HT1080 (cell line): ENCODE results near the gene VLDLR. TPM values are rescaled to one million over a fixed set of nuclear protein-coding genes. Genes with fewer than 3 reads are reported as not detected.

Experiments used
- DNase-seq: peaks from one replicate; pipeline ENCODE4 v3.0.0-alpha.2; 2015; ENCODE audit warnings: low read depth
- total RNA-seq: library from RNA; depleted of rRNA; stranded (reverse); fragments of >200 nt; shearing (Covaris generic); gene quantifications from 2 replicates; pipeline ENCODE4 v1.2.3, GENCODE V29; 2014

The VLDLR gene
- total RNA-seq, 1 experiment from 2014 or later: 6.3 TPM

DNA sequence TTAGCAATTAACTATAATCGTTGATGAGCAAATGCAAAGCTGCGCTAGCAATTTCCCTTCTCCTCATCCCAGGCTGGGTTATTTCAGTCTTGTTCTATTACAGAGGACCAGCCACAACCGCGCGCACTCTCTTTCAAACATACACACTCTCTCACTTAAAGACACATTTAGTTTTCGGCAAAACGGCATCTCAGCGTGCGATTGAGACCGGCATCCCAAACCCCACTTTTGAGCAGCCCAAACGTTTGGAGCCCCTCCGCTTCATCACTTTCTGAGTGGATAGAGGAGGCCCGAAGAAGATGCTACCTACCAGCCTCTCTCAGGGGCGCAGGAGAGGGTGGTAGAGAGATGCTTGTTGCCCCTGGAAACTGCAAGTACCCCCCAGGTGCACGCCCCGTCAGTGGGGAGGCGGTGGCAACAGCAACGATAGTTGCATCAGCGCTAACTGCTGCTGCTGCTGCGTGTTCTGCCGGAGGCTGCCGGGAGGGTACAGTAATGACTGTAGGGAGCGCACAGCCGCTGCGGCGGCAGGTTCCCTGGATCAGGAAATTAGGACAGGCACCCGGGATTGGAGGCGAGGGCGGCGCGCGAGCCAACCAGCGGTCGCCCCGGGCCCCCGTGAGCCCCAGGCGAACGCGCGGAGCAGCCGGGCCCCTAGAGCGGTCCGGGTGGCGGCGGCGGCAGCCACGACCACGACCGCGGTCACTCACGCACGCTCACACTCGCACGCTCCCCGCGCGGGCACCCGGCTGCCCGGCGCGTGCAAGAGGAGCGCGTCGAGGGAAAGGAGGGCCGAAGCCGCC, 467 bp upstream of the VLDLR start:
- DNase-seq: peak; percentile 84

DNA sequence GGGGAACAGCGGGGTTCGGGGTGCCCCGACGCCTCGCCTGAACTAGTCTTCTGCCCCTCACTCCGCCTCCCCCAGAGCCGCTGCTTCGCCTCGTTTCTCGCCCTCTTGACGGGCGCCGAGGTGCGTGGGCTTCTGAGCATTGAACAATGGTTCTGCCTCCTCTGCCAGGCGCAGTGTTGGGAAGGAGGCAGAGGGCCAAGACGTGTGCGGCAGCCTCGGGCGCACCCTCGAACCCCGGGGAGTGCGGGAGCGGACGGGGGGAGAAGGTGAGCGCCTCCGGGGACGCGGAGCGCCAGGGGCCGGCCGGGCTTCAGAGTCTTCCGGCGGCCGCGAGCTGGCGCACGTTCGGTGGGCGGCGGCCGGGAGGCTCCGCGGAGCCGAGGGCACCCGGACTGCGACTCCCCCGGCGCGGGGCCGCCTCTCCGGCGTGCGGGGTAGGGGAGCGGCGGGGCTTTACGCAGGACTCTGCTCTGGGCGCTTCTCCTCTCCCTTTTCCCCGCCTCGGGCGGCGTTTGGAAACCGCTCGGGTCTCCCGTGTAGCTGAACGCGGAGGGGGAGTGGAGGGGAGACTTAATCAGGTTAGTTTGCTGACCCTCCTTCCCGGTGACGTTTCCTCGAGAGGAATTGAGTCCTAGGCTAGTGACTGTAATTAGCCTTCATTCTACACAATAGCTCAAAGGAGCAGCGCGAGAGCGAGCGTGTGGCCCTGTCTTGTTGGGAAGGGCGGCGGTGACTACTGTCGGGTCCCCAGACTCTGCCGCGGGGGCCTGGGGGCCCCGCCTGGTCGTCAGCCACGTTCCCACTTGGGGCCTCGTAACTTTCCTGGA, 1.1 kb downstream of the VLDLR start:
- peak; percentile 3 for DNase-seq

DNA sequence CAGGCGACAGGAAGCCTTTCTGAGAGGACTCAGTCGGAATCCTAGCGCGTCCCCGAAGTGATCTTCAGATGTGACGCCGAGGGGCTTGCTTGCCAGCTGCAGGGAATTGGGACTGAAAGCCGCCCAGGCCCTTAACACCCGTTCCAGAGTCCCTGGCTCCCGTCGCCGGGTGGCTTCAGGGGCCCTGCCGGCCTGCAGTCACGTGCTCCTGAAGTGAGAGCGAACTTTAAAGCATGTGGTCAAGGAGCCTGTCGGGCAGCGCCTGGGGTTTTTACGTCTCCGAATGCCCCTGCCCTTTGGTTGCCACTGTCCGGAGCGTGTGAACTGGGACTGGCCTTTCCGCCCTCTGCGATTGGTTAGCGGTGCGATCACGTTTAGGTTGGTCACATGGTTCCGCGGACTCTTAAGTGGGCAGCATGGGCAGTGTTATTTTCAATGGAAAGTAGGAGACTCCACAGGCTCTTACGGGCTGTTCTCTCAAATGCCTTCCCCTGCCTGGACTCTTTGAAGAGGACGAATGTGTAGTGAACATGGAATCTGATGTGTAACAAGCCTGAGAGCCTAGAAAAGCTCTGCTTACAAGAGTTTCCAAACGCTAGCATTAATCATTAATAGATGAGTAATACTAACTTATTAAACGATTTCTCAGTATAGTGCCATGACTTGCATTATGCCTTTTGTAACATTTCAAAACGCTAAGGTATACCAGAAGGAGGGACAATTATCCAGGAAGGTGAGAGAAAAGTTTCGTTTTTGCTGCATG, 1.9 kb downstream of the VLDLR start:
- DNase-seq: no peak

DNA sequence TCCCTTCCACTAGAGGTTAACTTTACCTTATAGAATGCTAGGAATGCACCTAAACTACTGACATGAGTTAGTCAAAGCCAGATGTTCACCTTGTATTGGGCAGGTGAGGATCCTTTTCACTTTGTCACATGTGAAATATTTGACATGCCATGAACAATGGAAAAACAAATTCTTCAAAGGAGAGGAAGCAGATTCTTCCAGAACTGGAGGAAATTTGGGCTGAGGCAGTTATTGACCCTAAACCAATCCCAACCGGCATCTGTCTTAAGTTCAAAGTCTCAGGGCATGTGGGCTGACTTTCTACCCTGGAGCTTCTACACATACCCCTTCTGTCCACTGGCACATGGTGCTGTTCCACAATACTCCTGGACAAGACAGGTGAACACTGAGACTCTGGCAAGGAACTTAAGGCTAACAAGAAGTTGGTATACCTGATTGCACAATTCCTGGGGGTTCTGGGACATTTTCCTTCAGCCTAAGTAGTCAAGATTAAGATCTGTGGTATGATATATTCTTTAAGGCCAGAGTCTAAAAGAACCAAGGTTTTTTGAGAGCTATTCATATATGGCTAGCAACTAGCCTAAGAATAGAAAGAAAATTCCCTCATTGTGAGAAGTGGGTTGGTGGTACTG, 2.6 kb downstream of the VLDLR start:
- DNase-seq: no peak

DNA sequence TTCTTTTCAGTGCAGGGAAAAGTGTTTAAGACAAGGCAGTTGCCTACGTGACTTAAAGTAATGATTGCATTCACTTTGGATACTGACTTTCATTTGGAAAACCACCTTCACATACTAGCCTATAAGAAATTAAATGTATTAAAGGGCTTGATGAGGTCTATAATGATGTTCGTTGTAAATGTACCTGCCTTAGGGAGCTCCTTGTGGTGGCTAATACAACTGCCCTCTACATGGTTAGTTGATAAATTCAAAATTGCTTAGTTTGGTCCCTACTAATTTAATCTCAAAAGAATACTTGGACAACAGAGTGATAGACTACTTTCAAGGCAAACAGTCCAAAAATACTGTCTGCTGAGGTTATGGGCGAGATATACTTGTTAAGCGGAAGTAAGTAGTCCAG, 3.8 kb downstream of the VLDLR start:
- no peak for DNase-seq

DNA sequence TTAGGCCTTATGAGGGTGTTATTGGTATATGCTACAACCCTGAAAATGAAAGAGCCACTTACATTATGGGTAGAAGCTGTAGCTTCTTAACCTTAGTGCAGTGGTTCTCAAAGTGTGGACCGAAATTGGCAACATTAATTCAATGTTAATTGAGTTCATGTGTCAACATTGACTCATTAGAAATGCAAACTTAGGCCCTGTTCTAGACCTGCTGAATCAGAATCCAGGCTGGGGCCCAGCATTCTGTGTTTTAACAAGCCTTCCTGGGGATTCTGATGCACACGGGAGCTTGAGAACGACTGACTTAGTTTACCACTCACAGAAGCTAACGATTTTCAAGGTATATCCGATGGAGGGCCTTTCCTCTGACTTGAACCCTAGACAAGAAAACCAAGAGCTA, 7.3 kb downstream of the VLDLR start:
- no peak for DNase-seq

DNA sequence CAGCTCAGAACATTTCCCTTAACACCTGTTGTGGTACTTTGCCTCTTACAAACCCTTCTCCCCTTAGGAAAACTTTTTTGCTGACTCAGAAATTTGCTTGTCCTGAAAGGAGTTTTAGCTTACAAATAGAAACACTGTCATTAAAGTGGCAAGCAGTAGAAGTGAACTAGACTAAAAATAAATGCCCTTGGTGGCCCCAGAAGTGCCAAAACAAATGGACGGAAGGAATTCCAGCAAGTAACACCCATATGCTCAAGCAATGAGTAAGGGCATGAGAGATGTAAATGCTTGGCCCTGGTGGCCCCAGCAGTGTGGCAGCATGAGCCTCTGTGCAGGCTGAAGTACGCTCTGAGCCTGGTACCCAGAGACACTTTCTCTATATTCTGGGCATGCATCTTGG, 8.6 kb downstream of the VLDLR start:
- no peak for DNase-seq

DNA sequence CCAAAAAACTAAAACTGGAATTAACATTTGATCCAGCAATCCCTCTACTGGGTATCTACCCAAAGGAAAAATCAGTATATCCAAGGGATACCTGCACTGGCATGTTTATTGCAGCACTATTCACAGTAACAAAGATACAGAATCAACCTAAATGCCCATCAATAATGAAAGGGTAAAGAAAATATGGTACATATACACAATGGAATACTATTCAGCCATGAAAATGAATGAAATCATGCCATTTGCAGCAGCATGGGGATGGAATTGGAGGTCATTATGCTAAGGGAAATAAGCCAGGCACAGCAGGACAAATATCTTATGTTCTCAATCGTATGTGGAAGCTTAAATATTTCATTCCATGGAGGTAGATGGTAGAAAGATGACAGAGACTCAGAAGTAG, 9.7 kb downstream of the VLDLR start:
- no peak for DNase-seq

DNA sequence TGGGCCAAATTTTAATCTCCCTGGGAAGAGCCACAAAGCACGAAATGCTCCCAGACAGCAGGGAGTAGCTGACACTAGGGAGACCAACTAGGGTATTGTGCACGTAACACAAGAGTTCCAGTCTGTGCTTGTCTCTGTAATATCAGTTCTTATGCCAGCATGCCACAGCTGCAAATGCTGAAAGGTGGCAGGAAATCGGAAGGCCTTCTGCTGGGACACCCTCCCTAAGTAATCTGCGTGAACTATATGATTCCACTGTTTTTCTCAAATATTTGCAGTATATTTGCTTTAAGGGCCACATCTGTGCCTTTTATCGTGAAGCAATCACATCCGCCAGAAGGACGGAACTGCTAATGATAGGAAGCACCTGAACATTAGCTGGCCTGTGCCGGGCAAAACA, 12.6 kb downstream of the VLDLR start:
- no peak for DNase-seq

DNA sequence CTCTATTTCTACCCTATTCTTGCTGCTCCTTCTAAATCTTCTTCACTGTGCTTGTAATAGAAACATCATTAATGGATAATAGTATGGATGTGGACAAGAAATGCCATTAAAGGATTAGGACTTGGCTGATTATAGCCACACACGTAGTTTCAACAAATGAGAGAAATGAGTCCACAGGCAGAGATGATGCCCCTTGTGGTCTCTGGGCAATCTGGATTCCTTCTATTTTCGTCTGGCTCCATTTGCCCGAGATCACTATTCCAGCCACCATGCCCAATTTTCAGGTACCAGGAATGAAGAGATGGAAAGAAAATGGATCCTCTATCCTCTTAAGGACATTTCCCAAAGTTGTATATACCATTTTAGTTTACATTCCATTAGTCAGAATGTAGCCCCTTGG, 13.2 kb downstream of the VLDLR start:
- no peak for DNase-seq

DNA sequence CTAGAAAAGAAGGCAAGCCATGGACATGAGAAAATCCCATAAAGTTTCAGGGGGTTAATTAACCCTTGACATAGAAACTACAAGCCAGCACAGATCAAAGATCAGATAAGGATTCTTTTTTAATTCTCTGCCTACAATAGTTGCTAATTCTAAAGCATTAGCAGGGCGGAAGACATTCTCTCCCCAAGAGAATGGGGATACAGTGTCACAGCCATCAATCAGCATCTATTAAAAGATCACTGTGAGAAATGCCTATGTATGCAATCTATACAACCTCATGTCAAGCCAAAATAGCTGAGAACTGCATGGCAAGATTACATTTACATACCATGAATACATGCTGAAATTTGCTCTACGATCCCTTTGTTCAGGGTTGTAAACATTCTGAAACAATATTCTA, 14.3 kb downstream of the VLDLR start:
- DNase-seq: no peak

DNA sequence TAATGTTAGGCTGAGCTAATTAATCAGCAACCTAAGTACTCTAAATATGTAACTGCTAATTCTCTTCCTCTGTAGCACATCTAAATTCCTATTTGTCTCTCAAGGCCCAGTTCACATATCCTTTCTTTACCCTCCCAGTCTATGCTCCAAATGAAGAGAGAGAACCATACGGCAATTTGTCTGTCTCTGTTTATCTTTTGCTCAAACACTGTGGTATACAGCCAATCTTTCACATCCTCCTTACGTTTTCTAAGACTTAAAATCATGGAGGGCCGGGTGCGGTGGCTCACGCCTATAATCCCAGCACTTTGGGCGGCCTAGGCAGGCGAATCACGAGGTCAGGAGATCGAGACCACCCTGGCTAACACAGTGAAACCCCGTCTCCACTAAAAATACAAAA, 15.8 kb downstream of the VLDLR start:
- no peak for DNase-seq

DNA sequence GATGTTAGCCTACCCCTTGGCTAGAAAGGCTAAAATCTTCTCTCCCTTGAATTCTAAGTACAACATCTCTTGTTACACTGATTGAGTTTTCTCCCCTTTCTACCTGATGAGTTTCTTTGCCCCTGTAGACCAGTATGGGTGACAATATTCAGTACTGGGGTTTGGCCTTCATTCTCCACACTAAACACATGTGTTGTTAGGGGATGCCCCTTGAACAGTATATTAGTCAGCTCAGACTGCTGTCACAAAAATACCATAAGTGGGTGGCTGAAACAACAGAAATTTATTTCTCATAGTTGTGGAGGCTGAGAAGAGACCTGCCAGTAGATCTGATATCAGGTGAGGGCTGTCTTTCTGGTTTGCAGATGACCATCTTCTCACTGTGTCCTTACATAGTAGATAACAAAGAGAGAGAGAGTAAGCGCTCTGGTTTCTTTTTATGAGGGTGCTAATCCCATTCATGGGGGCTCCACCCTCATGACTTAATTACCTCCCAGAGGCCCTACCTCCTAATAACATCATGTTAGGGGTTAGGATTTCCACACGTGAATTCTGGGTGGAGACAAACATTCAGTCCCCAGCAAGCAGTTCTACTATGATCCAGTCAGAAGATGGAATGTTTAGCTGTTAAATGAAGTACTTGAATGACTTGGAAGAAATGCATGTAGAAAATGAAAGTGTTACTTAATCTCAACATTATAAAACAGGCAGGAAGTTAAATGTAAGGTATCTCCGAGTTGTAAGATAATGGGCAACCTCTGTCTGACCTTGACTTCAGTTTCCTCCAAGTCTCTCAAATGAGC, 17.5 kb downstream of the VLDLR start:
- DNase-seq: no peak

DNA sequence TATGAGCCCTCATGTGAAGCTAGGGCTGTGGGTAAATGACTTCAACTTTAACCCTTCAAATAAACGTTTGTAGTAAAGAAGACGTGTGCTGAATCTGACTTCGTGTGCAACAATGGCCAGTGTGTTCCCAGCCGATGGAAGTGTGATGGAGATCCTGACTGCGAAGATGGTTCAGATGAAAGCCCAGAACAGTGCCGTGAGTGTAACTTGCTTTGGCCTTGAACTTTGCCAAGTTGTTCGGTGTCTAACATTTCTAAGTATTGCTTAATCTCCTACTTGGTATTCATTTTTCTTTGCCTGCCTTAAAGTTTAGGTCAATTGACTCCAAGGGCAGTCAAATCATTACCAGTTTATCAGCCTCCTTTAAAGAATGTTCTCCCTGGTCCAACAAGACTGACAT, 18.2 kb downstream of the VLDLR start:
- no peak for DNase-seq

DNA sequence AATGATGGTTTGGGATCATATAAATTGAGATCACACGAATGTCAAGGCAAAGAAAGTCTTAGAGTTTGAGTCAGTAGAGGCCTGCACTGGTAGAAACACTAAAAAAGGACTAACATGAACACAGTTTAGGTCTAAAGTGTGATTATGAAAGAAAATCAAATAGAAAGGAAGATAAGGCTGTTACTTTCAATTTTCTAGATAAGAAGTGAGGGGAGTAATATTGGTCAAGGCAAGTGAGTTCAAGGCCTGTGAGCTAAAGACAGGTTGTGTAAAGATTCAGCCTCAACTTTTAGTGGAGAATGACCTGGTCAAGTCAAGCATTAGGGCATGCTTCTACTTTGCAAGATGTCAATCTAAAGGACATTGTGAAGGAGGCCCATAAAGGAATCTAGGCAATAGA, 19.0 kb downstream of the VLDLR start:
- no peak for DNase-seq

DNA sequence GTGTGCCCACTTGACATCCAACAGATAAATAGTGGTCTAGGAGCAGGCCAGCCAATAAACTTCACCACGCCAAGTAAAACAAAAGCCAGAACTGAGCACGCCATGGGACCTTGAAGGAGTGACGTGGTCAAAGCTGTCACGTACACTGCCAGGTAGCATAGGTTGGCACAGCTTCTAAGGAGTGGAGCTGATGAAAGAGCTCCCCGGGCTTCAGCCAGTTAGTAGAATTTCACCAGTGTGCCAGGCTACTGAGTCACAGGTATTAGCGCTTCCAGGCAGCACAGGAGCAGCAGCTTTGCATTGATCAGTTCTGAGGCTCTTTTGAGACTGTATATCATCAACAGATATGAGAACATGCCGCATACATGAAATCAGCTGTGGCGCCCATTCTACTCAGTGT, 19.4 kb downstream of the VLDLR start:
- no peak for DNase-seq

DNA sequence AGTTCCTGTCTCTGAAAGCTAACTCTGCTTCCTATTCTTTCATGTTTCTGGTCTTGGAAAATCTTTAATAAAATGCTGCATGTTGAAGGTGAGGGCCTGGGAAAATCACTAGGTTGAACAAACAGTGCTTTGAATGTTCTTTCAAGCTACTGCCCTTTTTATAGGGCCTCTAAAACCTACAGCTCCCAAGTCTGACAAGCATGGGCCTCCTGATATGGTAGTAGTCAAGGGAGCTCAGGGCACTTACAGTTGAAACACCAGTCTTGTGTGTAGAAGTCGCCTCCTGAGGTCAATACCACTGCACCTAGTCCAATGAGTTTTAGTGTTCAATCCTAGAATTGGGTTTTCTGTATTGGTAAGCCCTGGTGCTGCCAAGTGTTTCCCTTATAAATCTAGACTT, 20.5 kb downstream of the VLDLR start:
- DNase-seq: no peak

DNA sequence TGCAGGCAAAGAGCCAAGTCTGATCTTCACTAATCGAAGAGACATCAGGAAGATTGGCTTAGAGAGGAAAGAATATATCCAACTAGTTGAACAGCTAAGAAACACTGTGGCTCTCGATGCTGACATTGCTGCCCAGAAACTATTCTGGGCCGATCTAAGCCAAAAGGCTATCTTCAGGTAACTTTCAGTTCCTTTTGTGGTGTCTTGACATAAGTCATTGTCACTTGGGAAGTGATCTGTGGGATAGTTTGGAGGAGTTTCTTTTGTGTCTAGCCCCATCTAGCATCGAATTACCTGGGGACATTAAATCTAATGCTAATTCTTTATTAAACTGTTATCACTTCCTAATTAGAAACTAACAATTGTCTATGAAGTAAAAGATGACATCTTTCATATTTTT, 24.0 kb downstream of the VLDLR start:
- DNase-seq: no peak

DNA sequence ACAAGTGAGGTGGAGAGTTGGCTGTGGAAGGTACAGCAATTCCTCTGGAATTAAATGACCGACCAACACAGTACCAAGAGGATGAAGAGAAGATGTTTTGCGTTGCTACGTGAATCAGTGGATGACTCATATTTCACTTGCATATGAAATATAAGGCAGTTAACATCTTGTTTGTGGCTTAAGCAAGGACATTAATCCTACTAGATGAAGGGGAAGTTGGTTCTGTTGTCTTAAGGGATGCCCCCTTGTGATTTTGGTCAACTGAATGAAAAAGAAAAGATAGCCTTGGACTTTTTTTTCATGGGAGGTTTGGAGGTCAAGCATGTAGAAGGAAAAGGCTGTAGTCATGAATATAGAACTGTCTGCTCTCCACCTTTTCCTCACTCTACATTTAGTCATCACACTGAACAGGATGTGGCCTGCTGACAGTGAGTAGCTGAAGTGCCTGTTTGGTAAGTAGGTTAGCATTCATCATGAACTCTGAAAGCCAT, 33.9 kb downstream of the VLDLR start:
- DNase-seq: peak; percentile 97

DNA sequence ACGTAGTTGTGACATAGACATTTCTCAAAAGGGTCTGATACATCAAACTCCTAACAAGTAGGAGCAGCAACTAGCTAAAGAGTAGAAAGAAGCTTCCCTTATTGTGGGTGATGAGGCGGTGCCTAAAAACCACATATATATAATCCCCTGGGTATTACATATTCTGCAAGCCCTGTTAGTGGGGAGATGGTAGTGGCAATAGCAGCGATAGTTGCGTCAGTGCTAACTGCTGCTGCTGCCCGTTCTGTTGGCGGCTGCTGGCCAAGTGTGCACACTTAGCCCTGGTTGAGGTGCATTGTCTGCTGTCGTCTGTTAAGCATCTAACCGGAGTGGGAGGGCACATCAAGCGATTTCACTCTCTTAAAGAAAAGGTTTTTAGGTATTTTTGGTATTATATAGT, 35.8 kb downstream of the VLDLR start:
- no peak for DNase-seq

DNA sequence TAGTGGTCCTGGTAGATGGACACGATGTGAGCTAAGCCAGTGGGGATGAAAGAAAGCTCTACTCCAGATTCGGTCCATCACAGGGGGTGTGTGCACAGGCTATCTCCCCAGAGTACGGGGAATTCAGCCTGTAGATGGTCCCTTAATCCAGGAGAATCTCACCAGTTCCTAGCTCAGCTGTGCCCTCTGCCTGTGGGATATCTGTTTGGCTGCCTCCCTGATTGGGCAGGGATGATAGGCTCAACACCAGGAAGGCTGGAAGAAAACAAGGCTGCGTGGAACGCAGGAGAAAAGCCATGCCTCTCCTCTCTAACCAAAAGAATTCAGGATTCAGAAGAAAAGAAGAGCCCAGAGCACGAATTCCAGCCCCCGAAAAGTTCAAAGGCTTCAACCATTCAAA, 40.9 kb downstream of the VLDLR start:
- no peak for DNase-seq
